K562 (cell line): ENCODE measurements around the gene IARS2. TPM values are rescaled to one million over a fixed set of nuclear protein-coding genes. Genes with fewer than 3 reads are reported as not detected.

Source experiments
- ATAC-seq: fragments of 200-7000 bp; cut with Tn5 transposase; 3 replicates; pipeline ENCODE4 v1.9.1; 2020; ENCODE audit warnings: moderate library complexity
- BruUV-seq: library from RNA; stranded (reverse); fragments of 400-500 nt; replicated peaks from 2 replicates; lab custom pipeline; 2021; lab: Mats Ljungman, UMichigan
- CTCF ChIA-PET: fragments of 300-600 bp; formaldehyde crosslinking; extraction: SDS; loops from one replicate; lab custom pipeline; 2021; ENCODE audit warnings: low intra/inter-chr PET ratio; lab: Yijun Ruan, JAX
- POLR2A ChIA-PET: fragments of 300-600, 350-650 bp; sonication (Branson Sonifier 250); formaldehyde crosslinking; extraction: SDS; loops from one replicate; lab custom pipeline; 2021; ENCODE audit warnings: antibody characterized with exemption, inconsistent platforms; lab: Yijun Ruan, JAX
- DNase-seq, 4 experiments: peaks; one replicate each; pipeline versions ENCODE4 v3.0.0 to v3.0.0-alpha.2; 2011 to 2018; ENCODE audit warnings: low spot score in 3 of 4, mixed read lengths in 3 of 4; ENCODE audit errors: extremely low read depth in 1 of 4
- FAIRE-seq: peaks from 2 replicates; lab custom pipeline; 2011; peaks lifted over from hg19 to GRCh38; lab: Jason Lieb, UNC
- H2AFZ ChIP-seq: 2 replicates; pipeline ENCODE4 v1.6.0; 2011; ENCODE audit warnings: low read depth, low read length, control low read depth, inconsistent platforms
- H3K27ac ChIP-seq: fragments of 200-600 bp; 3 replicates; pipeline ENCODE4 v1.8.0; 2011; ENCODE audit warnings: low read depth, mild to moderate bottlenecking, control low read depth, inconsistent platforms, low read length, moderate library complexity, mixed read lengths; ENCODE audit errors: extremely low read depth
- H3K27me3 ChIP-seq, 2 experiments: fragments of 300-600 bp in 1 of 2; 2 replicates in 1 of 2; 3 replicates in 1 of 2; pipeline versions ENCODE4 v1.6.0 to v1.8.0; 2011; ENCODE audit warnings: inconsistent platforms in 2 of 2, low read length in 2 of 2, mild to moderate bottlenecking in 1 of 2, mixed read lengths in 1 of 2, moderate library complexity in 1 of 2; ENCODE audit not compliant: control insufficient read depth in 2 of 2, insufficient read depth in 2 of 2
- H3K36me3 ChIP-seq: fragments of 300-600 bp; 3 replicates; pipeline ENCODE4 v1.8.0; 2011; ENCODE audit warnings: mild to moderate bottlenecking, low read length, inconsistent platforms; ENCODE audit not compliant: control insufficient read depth, insufficient read depth
- H3K4me1 ChIP-seq, 2 experiments: fragments of 200-600 bp in 1 of 2; replicated peaks in 1 of 2; 2 replicates in 1 of 2; 3 replicates in 1 of 2; pipeline versions ENCODE4 v1.5.1 to v1.8.0; 2011; ENCODE audit warnings: inconsistent platforms in 2 of 2, low read length in 2 of 2, mild to moderate bottlenecking in 1 of 2, mixed read lengths in 1 of 2, moderate library complexity in 1 of 2; ENCODE audit not compliant: control insufficient read depth in 2 of 2, insufficient read depth in 2 of 2
- H3K4me2 ChIP-seq: 2 replicates; pipeline ENCODE4 v1.6.1; 2011; ENCODE audit warnings: low read length, control low read depth, inconsistent platforms, mixed read lengths; ENCODE audit not compliant: insufficient read depth
- H3K4me3 ChIP-seq: fragments of 200-600 bp; sonication (generic), shearing (Covaris generic); 2 replicates; pipeline ENCODE4 v1.5.1; 2016; ENCODE audit warnings: control low read depth, inconsistent platforms
- H3K79me2 ChIP-seq: fragments of 200-600 bp; 3 replicates; pipeline ENCODE4 v1.8.0; 2011; ENCODE audit warnings: low read length, inconsistent platforms; ENCODE audit not compliant: control insufficient read depth, insufficient read depth
- H3K9ac ChIP-seq, 2 experiments: 2 replicates each; pipeline versions ENCODE4 v1.6.0 to v1.6.1; 2011; ENCODE audit warnings: low read depth in 2 of 2, low read length in 2 of 2, control low read depth in 1 of 2, inconsistent platforms in 1 of 2, mild to moderate bottlenecking in 1 of 2, mixed read lengths in 1 of 2; ENCODE audit not compliant: insufficient read depth in 1 of 2
- H3K9me1 ChIP-seq: one replicate; pipeline ENCODE4 v1.6.0; 2011; ENCODE audit warnings: inconsistent platforms, mild to moderate bottlenecking, low read length, moderate library complexity; ENCODE audit not compliant: control insufficient read depth, insufficient read depth
- H3K9me3 ChIP-seq: replicated peaks from 2 replicates; pipeline ENCODE4 v1.5.1; 2011; ENCODE audit warnings: low read depth, low read length, inconsistent platforms; ENCODE audit not compliant: control insufficient read depth, insufficient read depth
- H4K20me1 ChIP-seq: replicated peaks from 2 replicates; pipeline ENCODE4 v1.6.1; 2011; ENCODE audit warnings: low read length, inconsistent platforms, mixed read lengths; ENCODE audit not compliant: control insufficient read depth, insufficient read depth
- CBFA2T2 ChIP-seq: fragments of 450-650 bp; conservative IDR thresholded peaks from 2 replicates; pipeline ENCODE4 v1.6.1; 2017; ENCODE audit warnings: mild to moderate bottlenecking
- CBFA2T3 ChIP-seq: fragments of 450-650 bp; IDR thresholded peaks from 2 replicates; pipeline ENCODE4 v1.6.1; 2017
- GMEB1 ChIP-seq: fragments of 250-450 bp; sonication (Bioruptor Pico); IDR thresholded peaks from 2 replicates; pipeline ENCODE4 v1.4.0; 2020; ENCODE audit warnings: mild to moderate bottlenecking
- MAX ChIP-seq: sonication (generic); formaldehyde crosslinking; IDR thresholded peaks from 2 replicates; pipeline ENCODE4 v1.9.0; 2022; ENCODE audit warnings: mild to moderate bottlenecking, missing genetic modification reagents
- MTA1 ChIP-seq: fragments of 450-650 bp; IDR thresholded peaks from 2 replicates; pipeline ENCODE4 v1.6.1; 2017; ENCODE audit warnings: borderline replicate concordance
- PHF20 ChIP-seq: fragments of 450-650 bp; IDR thresholded peaks from 2 replicates; pipeline ENCODE4 v1.6.1; 2018; ENCODE audit not compliant: partially characterized antibody
- RBBP5 ChIP-seq: fragments of 200-600 bp; sonication (generic); IDR thresholded peaks from 2 replicates; pipeline ENCODE4 v1.6.1; 2012; ENCODE audit warnings: borderline replicate concordance, mild to moderate bottlenecking, low read length, control low read depth, inconsistent platforms; ENCODE audit not compliant: insufficient read depth, poor library complexity, severe bottlenecking
- SRSF3 ChIP-seq: fragments of 200-400 bp; formaldehyde crosslinking; IDR thresholded peaks from 2 replicates; pipeline ENCODE4 v1.6.1; 2016; ENCODE audit warnings: mild to moderate bottlenecking, low read length, moderate library complexity; ENCODE audit not compliant: insufficient read depth
- TCF3 ChIP-seq: sonication (generic); formaldehyde crosslinking; IDR thresholded peaks from 2 replicates; pipeline ENCODE4 v1.4.0; 2020; ENCODE audit warnings: mild to moderate bottlenecking, missing genetic modification reagents
- USF2 ChIP-seq: sonication (generic); formaldehyde crosslinking; IDR thresholded peaks from 2 replicates; pipeline ENCODE4 v1.5.0; 2020; ENCODE audit warnings: missing genetic modification reagents
- VEZF1 ChIP-seq: fragments of 200-800 bp; sonication (Bioruptor generic); IDR thresholded peaks from 2 replicates; pipeline ENCODE4 v1.6.1; 2017; ENCODE audit warnings: missing genetic modification characterization, missing compliant biosample characterization
- ZNF253 ChIP-seq: fragments of 250-450 bp; sonication (Bioruptor Pico); conservative IDR thresholded peaks from 2 replicates; pipeline ENCODE4 v1.6.1; 2021; ENCODE audit warnings: mild to moderate bottlenecking
- WGBS: fragments of 100-300 bp; shearing (Covaris generic); methylation state at CpG from one replicate; pipeline ENCODE4 v1.1.6; 2016; ENCODE audit warnings: low coverage, mixed read lengths; ENCODE audit not compliant: insufficient coverage; ENCODE audit errors: missing lambda C conversion rate; 5-methylcytosine and 5-hydroxymethylcytosine counted together
- in situ Hi-C: fragments of 300-500 bp; cut with MboI; formaldehyde crosslinking; loops from 4 replicates; pipeline ENCODE4 v1.15.0; 2018; ENCODE audit warnings: inconsistent platforms, mixed read lengths
- intact Hi-C: fragments of 100-400 bp; cut with micrococcal nuclease; formaldehyde crosslinking; loops from 2 replicates; pipeline ENCODE4 v1.14.2; 2022
- polyA plus RNA-seq, 8 experiments: library from polyadenylated mRNA; depleted of rRNA in 4 of 8; stranded (reverse) in 5 of 8; unstranded in 3 of 8; fragments of >200 nt; fragmentation: Nextera tagmentation in 2 of 8; fragmentation: Illumina TruSeq in 1 of 8; extraction: Ambion mirVana in 2 of 8; extraction: Trizol in 1 of 8; gene quantifications; 2 replicates each; pipeline versions ENCODE4 v1.2.1 to v1.2.3, GENCODE V29; 2011 to 2014; ENCODE audit warnings: inconsistent platforms in 1 of 8, missing spikeins in 1 of 8
- total RNA-seq, 7 experiments: library from RNA; depleted of rRNA in 6 of 7; stranded (reverse); fragments of >200 nt in 6 of 7; fragmentation: Illumina TruSeq in 2 of 7; extraction: Trizol in 2 of 7; gene quantifications; 2 replicates each; pipeline versions ENCODE4 v1.2.1 to v1.2.3, GENCODE V29; 2011 to 2021; ENCODE audit warnings: low replicate concordance in 1 of 7

IARS2 gene
- total and polyA plus RNA-seq, 9 of the 15 experiments (the other 6 are each of a cell fraction or from before 2014, with no cell fraction given) = 39.6 to 127 (median 93.8) TPM

GRCh38 chr1:220176540-220176939, 82.6 kb downstream of the IARS2 start:
- H3K9me1 ChIP-seq = no peaks in the 10 kb centered on the region
- no peak overlapping the region for H3K4me3 ChIP-seq
- no peaks in the 10 kb centered on the region for H3K27me3 ChIP-seq
- intact Hi-C loops (no loop called here), in situ Hi-C loops (no loop called here)
- WGBS = 100% methylated on average over 1 of the region's 1 CpG
- TF ChIP-seq SRSF3 (no peak), TCF3 (CRISPR knock-in tag) (peak; percentile 25; the same call in 1 of the 2 replicates), VEZF1 (CRISPR knock-in tag) (0 out of 2 replicates have a peak, but pooled peaks have one; percentile 22), USF2 (0 out of 2 replicates have a peak, but pooled peaks have one; percentile 2), CBFA2T3 (peak; percentile 62), CBFA2T2 (peak; percentile 50), RBBP5 (no peak), ZNF253 (CRISPR knock-in tag) (no peak), PHF20 (no peak), MTA1 (no peak), MAX (CRISPR knock-in tag) (0 out of 2 replicates have a peak, but pooled peaks have one; percentile 12), GMEB1 (CRISPR knock-in tag) (no peak)
- DNase-seq (peak in 1 of 4 experiments; percentile 47), FAIRE-seq (no peak), ATAC-seq (peak; percentile 57)
- peaks cover 46% of the 10 kb centered on the region for H3K36me3 ChIP-seq
- no peaks in the 10 kb centered on the region; a peak in 3 of 5 replicates for H3K4me1 ChIP-seq
- no peaks in the 10 kb centered on the region for H4K20me1 ChIP-seq
- ChIA-PET CTCF (no interaction called here), POLR2A (interaction anchor here (0.7 to 1.4 kb wide), 4 partner anchors 11 to 594 kb away, joined by 3 to 6 read pairs (median 5); no protein-coding TSS in a partner anchor)
- no peaks in the 10 kb centered on the region for H3K9me3 ChIP-seq
- no peak overlapping the region for H2AFZ ChIP-seq
- no TSS peak for BruUV-seq
- no peak overlapping the region for H3K4me2 ChIP-seq
- no peaks in the 10 kb centered on the region for H3K79me2 ChIP-seq
- no peak overlapping the region for H3K27ac ChIP-seq
- H3K9ac ChIP-seq = peak overlapping the region in 1 of 2 experiments; percentile 12; a peak in 1 of 4 replicates
